ENCODE results near the gene CENPB.

DNA sequence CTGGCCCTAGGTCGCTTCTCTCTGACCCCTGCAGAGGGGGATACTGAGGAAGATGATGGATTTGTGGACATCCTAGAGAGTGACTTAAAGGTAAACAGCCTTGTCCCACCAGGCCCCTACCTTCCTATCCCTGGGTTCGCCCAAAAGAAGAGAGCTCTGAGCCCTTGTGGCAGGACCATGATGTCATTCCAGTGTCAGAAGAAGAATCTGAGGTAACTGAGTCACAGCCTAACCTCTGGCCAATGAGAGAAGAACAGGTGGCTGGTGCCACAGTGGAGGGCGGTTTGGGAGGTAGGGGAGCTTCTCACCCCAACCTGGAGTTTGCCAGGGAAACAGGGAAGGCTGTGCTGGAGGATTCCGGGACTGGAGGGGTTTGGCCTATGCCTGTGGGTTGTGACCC, 14.8 kb upstream of the CENPB start:
- TF ChIP-seq CHD2 (IDR thresholded peaks at IDR 0.05; ENCODE audit: low read length, partially characterized antibody) = no peak
- TF ChIP-seq, protein P1, sequence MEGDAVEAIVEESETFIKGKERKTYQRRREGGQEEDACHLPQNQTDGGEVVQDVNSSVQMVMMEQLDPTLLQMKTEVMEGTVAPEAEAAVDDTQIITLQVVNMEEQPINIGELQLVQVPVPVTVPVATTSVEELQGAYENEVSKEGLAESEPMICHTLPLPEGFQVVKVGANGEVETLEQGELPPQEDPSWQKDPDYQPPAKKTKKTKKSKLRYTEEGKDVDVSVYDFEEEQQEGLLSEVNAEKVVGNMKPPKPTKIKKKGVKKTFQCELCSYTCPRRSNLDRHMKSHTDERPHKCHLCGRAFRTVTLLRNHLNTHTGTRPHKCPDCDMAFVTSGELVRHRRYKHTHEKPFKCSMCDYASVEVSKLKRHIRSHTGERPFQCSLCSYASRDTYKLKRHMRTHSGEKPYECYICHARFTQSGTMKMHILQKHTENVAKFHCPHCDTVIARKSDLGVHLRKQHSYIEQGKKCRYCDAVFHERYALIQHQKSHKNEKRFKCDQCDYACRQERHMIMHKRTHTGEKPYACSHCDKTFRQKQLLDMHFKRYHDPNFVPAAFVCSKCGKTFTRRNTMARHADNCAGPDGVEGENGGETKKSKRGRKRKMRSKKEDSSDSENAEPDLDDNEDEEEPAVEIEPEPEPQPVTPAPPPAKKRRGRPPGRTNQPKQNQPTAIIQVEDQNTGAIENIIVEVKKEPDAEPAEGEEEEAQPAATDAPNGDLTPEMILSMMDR (IDR thresholded peaks at IDR 0.05) = no peak
